H1 (cell line): ENCODE data around the gene TNS3. TPM values are rescaled to one million over a fixed set of nuclear protein-coding genes. Genes with fewer than 3 reads are reported as not detected.

ENCODE experiments used
- CHD1 ChIP-seq: IDR thresholded peaks from 2 replicates; pipeline ENCODE4 v1.6.1; 2012; ENCODE audit warnings: low read depth, low read length, improper control_type of control experiment
- polyA plus RNA-seq, 7 experiments: library from polyadenylated mRNA; depleted of rRNA in 3 of 7; stranded (reverse) in 5 of 7; unstranded in 2 of 7; fragments of >200 nt in 5 of 7; fragments of 200-250 nt in 2 of 7; gene quantifications; 1 replicate in 5 of 7; 2 replicates in 1 of 7; 4 replicates in 1 of 7; pipeline versions ENCODE4 v1.2.1 to v1.2.3, GENCODE V29; 2011 to 2013; ENCODE audit warnings: missing spikeins in 2 of 7, mixed read lengths in 2 of 7
- total RNA-seq: library from RNA; stranded (reverse); fragmentation: NEBNext Ultra II Directional; extraction: Animal tissue kit (Norgen Biotek cat#: 25700); gene quantifications from 2 replicates; pipeline ENCODE4 v1.2.1, GENCODE V29; 2021

Gene TNS3
- total and polyA plus RNA-seq, 2 of the 8 experiments (the other 6 are each of a cell fraction or from before 2014, with no cell fraction given), result 11.9 to 24.2 TPM

- no peak for TF ChIP-seq CHD1
- TF ChIP-seq, all 59 proteins: peak for 0
Observed at GRCh38 chr7:47303695-47304453, 278.0 kb downstream of the TNS3 start (continued).
